ENCODE data around the gene OPN4. TPM values are rescaled to one million over a fixed set of nuclear protein-coding genes. Genes with fewer than 3 reads are reported as not detected.

The OPN4 gene
- total RNA-seq, 5 donors from 2014 or later (not counting 1 experiment from before 2014, with no cell fraction given): not detected

DNA sequence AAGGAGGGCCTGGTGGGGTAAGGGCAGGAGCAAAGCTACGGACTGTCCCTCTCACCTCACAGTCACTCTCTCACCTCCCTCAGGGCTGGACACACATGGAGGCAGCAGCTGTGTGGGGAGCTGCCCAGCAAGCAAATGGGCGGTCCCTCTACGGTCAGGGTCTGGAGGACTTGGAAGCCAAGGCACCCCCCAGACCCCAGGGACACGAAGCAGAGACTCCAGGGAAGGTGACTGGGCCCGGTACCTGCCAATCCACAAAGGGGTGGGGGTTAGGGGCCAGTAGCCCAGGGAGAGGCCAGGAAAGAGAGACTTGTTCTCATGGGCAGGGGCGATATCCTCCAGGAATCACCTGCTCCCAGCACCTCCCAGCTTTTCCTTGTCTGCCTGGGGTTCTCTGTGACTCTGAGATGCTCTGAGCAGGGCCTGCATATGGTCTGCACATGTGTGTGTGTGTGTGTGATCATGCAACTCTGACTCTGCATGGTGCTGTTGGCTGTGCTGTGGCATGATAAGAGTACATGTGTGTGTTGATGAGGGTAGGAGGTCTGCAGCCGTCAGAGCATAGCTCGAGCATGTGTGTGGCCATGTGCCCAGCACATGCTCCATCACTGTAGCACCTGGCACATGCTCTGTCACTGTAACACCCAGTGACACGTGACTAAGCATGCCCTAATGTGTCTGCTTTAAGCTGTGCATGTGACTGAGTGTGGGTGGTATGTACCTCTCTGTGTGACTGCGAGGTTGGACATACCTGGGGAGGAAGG, 9.4 kb downstream of the OPN4 start:
- Mint-ChIP-seq H3K27me3 (no peaks in the 10 kb centered on the region), H3K36me3 (no peaks in the 10 kb centered on the region), H3K4me1 (no peaks in the 10 kb centered on the region), H3K27ac (no peak overlapping the region), H3K4me3 (no peak overlapping the region), H3K9me3 (no peaks in the 10 kb centered on the region)
- Histone ChIP-seq H3K36me3 (ENCODE audit: control insufficient read depth in 2 of 2, extremely low read depth in 1 of 2, insufficient read depth in 1 of 2, low read length in 1 of 2) (no peaks in the 10 kb centered on the region), H3K9me3 (no peaks in the 10 kb centered on the region), H3K4me1 (ENCODE audit: control insufficient read depth in 1 of 2, extremely low read depth in 1 of 2, insufficient read depth in 2 of 2, low read length in 2 of 2) (no peaks in the 10 kb centered on the region), H3K27ac (ENCODE audit: low read length) (no peak overlapping the region), H3K27me3 (replicated peaks in 1 of 2; ENCODE audit: control insufficient read depth in 2 of 2, extremely low read depth in 1 of 2, insufficient read depth in 2 of 2, low read length in 1 of 2) (peaks cover 0 to 3% of the 10 kb centered on the region in 2 experiments), H3K4me3 (ENCODE audit: control insufficient read depth in 1 of 2, extremely low read depth in 1 of 2, low read length in 1 of 2) (no peak overlapping the region)
- DNase-seq: no peak
- CTCF ChIA-PET: no interaction called here
- WGBS (ENCODE audit: insufficient coverage): 100% methylated on average over 1 of the region's 10 CpGs
- POLR2A ChIA-PET: no interaction called here
- no peak for ATAC-seq (replicated peaks in 1 of 4)

DNA sequence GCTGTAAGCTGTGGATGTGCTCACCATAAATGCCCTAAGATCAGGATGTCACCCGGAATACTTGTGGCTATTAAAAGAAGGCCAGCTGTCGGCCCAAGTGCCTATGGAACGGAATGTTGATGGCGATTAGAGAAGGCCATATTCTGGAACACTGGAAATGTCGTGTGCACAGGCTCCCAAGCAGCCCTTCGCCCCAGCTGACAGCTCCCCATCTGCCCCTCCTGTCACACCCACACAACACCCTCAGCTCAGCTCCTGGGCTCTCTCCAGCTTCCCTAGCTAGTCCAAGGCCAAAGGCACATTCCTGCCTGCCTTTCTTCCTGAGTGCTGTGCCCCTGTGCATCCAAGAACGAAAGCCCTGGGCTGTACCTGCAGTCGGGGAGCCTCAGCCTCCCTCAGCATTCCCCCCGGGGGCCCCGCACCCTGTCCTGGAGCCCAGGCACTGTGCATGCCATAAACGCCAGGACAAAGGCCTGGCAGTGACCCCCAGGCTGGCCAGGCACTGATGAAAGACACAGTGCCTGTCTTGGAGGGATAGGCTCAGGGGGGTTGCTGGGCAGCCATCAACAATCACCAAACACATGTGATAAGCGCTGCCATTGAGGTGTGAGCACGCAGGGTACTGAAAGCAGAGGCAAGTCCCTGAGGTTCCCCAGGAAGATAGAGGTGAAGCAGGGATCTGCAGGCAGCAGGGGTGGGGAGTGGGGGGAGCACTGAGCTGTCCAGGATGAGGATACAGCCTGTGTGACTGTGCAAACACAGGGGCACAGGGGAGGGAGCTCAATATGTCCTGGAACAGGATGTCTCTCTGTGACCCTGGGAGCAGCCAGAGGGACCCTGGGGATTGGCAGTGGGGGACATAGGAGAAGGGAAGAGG, 10.2 kb downstream of the OPN4 start:
- Mint-ChIP-seq H3K27ac (no peak overlapping the region), H3K9me3 (no peaks in the 10 kb centered on the region), H3K27me3 (no peaks in the 10 kb centered on the region), H3K4me3 (no peak overlapping the region), H3K36me3 (no peaks in the 10 kb centered on the region), H3K4me1 (no peaks in the 10 kb centered on the region)
- ATAC-seq (replicated peaks in 1 of 4) (no peak), DNase-seq (no peak)
- ChIA-PET CTCF (no interaction called here), POLR2A (no interaction called here)
- WGBS (ENCODE audit: insufficient coverage): 84% methylated on average over 9 of the region's 13 CpGs
- Histone ChIP-seq H3K4me3 (ENCODE audit: control insufficient read depth in 1 of 2, extremely low read depth in 1 of 2, low read length in 1 of 2) (no peak overlapping the region), H3K27me3 (replicated peaks in 1 of 2; ENCODE audit: control insufficient read depth in 2 of 2, extremely low read depth in 1 of 2, insufficient read depth in 2 of 2, low read length in 1 of 2) (no peaks in the 10 kb centered on the region), H3K4me1 (ENCODE audit: control insufficient read depth in 1 of 2, extremely low read depth in 1 of 2, insufficient read depth in 2 of 2, low read length in 2 of 2) (no peaks in the 10 kb centered on the region), H3K27ac (ENCODE audit: low read length) (no peak overlapping the region), H3K9me3 (no peaks in the 10 kb centered on the region), H3K36me3 (ENCODE audit: control insufficient read depth in 2 of 2, extremely low read depth in 1 of 2, insufficient read depth in 1 of 2, low read length in 1 of 2) (no peaks in the 10 kb centered on the region)

DNA sequence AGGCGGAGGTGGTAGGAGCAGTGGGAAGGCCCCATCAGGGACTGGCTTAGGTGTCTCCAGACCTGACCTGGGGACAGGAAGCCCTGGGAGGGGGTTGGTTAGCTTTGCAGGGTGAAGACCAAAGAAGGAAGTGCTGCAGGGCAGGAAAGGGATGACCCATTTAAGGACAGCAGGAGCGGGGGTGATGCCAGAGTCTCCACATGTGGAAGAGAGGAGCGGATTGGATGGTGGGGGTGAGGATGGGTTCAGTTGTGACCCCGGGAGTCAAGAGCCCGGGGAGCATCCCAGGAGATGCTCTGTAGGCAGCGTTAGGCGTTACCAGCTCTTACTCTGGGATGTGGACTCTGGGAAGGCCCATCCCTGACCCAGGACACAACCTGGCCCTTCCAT, 10.9 kb downstream of the OPN4 start:
- no peaks in the 10 kb centered on the region for H3K4me1 ChIP-seq (ENCODE audit: control insufficient read depth in 1 of 2, extremely low read depth in 1 of 2, insufficient read depth in 2 of 2, low read length in 2 of 2)
- DNase-seq: no peak
- H3K4me1 Mint-ChIP-seq: no peaks in the 10 kb centered on the region
- no peak overlapping the region for H3K4me3 Mint-ChIP-seq
- no peak for ATAC-seq (replicated peaks in 1 of 4)
- no peak overlapping the region for H3K27ac Mint-ChIP-seq
- 62% methylated on average over 7 of the region's 7 CpGs for WGBS (ENCODE audit: insufficient coverage)
- H3K27me3 Mint-ChIP-seq: no peaks in the 10 kb centered on the region
- H3K36me3 ChIP-seq (ENCODE audit: control insufficient read depth in 2 of 2, extremely low read depth in 1 of 2, insufficient read depth in 1 of 2, low read length in 1 of 2): no peaks in the 10 kb centered on the region
- H3K27me3 ChIP-seq (replicated peaks in 1 of 2; ENCODE audit: control insufficient read depth in 2 of 2, extremely low read depth in 1 of 2, insufficient read depth in 2 of 2, low read length in 1 of 2): no peaks in the 10 kb centered on the region
- H3K9me3 ChIP-seq: no peaks in the 10 kb centered on the region
- POLR2A ChIA-PET: no interaction called here
- no peaks in the 10 kb centered on the region for H3K36me3 Mint-ChIP-seq
- CTCF ChIA-PET: no interaction called here
- no peak overlapping the region for H3K27ac ChIP-seq (ENCODE audit: low read length)
- H3K9me3 Mint-ChIP-seq: no peaks in the 10 kb centered on the region
- no peak overlapping the region for H3K4me3 ChIP-seq (ENCODE audit: control insufficient read depth in 1 of 2, extremely low read depth in 1 of 2, low read length in 1 of 2)

DNA sequence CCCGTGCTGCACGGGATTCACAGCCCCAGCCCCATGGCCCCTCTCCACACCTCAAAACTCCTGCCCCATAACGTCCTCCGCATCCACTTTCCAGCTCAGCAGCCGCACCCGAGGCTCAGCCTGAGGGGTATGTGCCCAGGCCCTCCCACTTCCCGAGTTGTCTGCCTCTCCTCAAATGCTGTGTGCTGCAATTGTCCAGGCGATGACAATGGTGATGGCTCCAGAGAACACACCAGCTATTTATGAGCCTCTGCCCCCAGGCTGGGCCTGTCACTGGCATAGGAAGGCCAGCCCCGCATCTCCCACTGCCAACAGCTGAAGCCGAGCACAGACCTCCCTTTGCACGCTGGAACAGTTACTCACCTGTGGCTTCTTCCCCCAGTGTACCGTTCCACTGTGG, 11.5 kb downstream of the OPN4 start:
- H3K36me3 ChIP-seq (ENCODE audit: control insufficient read depth in 2 of 2, extremely low read depth in 1 of 2, insufficient read depth in 1 of 2, low read length in 1 of 2): no peaks in the 10 kb centered on the region
- H3K4me3 Mint-ChIP-seq: no peak overlapping the region
- 82% methylated on average over 12 of the region's 12 CpGs for WGBS (ENCODE audit: insufficient coverage)
- POLR2A ChIA-PET: no interaction called here
- no peak overlapping the region for H3K27ac Mint-ChIP-seq
- H3K27me3 Mint-ChIP-seq: no peaks in the 10 kb centered on the region
- H3K27ac ChIP-seq (ENCODE audit: low read length): no peak overlapping the region
- CTCF ChIA-PET: no interaction called here
- ATAC-seq (replicated peaks in 1 of 4) (no peak), DNase-seq (no peak)
- no peaks in the 10 kb centered on the region for H3K27me3 ChIP-seq (replicated peaks in 1 of 2; ENCODE audit: control insufficient read depth in 2 of 2, extremely low read depth in 1 of 2, insufficient read depth in 2 of 2, low read length in 1 of 2)
- no peaks in the 10 kb centered on the region for H3K9me3 ChIP-seq
- no peaks in the 10 kb centered on the region for H3K36me3 Mint-ChIP-seq
- H3K4me1 Mint-ChIP-seq: no peaks in the 10 kb centered on the region
- no peaks in the 10 kb centered on the region for H3K4me1 ChIP-seq (ENCODE audit: control insufficient read depth in 1 of 2, extremely low read depth in 1 of 2, insufficient read depth in 2 of 2, low read length in 2 of 2)
- no peaks in the 10 kb centered on the region for H3K9me3 Mint-ChIP-seq
- H3K4me3 ChIP-seq (ENCODE audit: control insufficient read depth in 1 of 2, extremely low read depth in 1 of 2, low read length in 1 of 2): no peak overlapping the region

DNA sequence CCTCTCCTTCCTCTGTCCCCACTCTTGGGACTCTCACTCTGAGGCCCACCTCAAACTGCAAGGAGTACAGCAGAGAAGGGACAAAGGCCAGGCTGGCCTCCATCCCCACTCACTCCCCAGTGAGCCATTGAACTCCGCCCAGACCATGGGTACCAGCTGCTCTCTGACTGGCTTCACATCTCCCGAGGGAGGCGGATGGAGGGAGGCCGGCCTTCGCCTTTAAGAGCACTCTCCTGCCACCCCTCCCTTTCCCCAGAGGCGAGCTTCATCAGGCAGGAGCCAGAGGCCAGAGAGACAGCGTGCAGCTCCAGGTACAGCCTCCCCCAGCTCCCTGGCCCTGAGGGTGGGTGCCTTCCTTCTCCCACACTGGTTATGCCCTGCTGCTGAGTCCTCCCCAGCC, 12.2 kb downstream of the OPN4 start:
- 83% methylated on average over 5 of the region's 7 CpGs for WGBS (ENCODE audit: insufficient coverage)

DNA sequence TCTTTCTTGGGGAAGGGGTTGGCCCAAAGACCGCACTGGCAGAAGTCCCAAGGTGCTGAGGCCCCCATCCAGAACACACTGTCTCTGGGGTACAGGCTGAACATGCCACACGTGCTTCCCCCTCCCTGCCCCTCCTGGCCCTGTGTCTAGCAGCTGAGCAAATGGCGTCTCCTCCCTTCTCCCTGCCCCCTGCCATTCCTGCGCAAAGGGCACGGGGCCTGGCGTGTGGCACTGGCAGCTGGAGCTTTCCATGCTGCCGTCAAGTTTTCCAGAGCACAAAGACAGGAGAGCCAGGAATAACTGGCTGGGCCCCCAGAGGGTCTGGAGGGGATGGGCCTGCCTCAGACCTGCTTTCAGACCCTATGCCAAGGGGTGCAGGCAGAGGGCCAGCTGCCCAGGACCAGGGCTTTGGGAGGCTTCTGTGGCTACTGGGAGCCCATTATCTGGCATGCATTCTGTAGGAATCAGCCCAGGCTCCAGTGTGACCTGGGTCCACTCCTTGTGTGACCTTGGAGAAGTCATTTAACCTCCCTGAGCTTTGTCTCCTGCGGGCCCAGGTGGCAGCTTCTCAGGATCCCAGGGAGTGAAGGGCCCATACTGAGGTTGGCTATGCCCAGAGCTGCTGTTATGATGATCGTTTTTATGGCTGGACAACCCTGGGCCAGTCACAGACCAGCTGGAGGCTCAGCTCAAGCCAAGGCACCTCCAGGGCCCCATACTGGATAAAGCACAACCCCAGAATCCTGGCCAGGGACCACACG, 13.3 kb downstream of the OPN4 start:
- WGBS (ENCODE audit: insufficient coverage): 88% methylated on average over 9 of the region's 10 CpGs
- Histone ChIP-seq H3K4me3 (ENCODE audit: control insufficient read depth in 1 of 2, extremely low read depth in 1 of 2, low read length in 1 of 2) (no peak overlapping the region), H3K4me1 (ENCODE audit: control insufficient read depth in 1 of 2, extremely low read depth in 1 of 2, insufficient read depth in 2 of 2, low read length in 2 of 2) (no peaks in the 10 kb centered on the region), H3K36me3 (ENCODE audit: control insufficient read depth in 2 of 2, extremely low read depth in 1 of 2, insufficient read depth in 1 of 2, low read length in 1 of 2) (no peaks in the 10 kb centered on the region), H3K27ac (ENCODE audit: low read length) (no peak overlapping the region), H3K27me3 (replicated peaks in 1 of 2; ENCODE audit: control insufficient read depth in 2 of 2, extremely low read depth in 1 of 2, insufficient read depth in 2 of 2, low read length in 1 of 2) (peaks cover 0 to 3% of the 10 kb centered on the region in 2 experiments), H3K9me3 (no peaks in the 10 kb centered on the region)
- Mint-ChIP-seq H3K9me3 (no peaks in the 10 kb centered on the region), H3K4me3 (no peak overlapping the region), H3K36me3 (no peaks in the 10 kb centered on the region), H3K27ac (no peak overlapping the region), H3K4me1 (no peaks in the 10 kb centered on the region), H3K27me3 (no peaks in the 10 kb centered on the region)
- no peak for ATAC-seq (replicated peaks in 1 of 4)
- CTCF ChIA-PET: no interaction called here
- DNase-seq: no peak
- POLR2A ChIA-PET: interaction anchor here in 1 of 2 donors (0.7 kb wide), 1 partner anchor 26 kb away, joined by 3 read pairs; no protein-coding TSS in a partner anchor

More for the DNA sequence above, 12.2 kb downstream of the OPN4 start:
- Mint-ChIP-seq H3K9me3 (no peaks in the 10 kb centered on the region), H3K27me3 (no peaks in the 10 kb centered on the region), H3K36me3 (no peaks in the 10 kb centered on the region), H3K4me3 (no peak overlapping the region), H3K27ac (no peak overlapping the region), H3K4me1 (no peaks in the 10 kb centered on the region)
- Histone ChIP-seq H3K9me3 (no peaks in the 10 kb centered on the region), H3K27me3 (replicated peaks in 1 of 2; ENCODE audit: control insufficient read depth in 2 of 2, extremely low read depth in 1 of 2, insufficient read depth in 2 of 2, low read length in 1 of 2) (no peaks in the 10 kb centered on the region), H3K27ac (ENCODE audit: low read length) (no peak overlapping the region), H3K36me3 (ENCODE audit: control insufficient read depth in 2 of 2, extremely low read depth in 1 of 2, insufficient read depth in 1 of 2, low read length in 1 of 2) (no peaks in the 10 kb centered on the region), H3K4me3 (ENCODE audit: control insufficient read depth in 1 of 2, extremely low read depth in 1 of 2, low read length in 1 of 2) (no peak overlapping the region), H3K4me1 (ENCODE audit: control insufficient read depth in 1 of 2, extremely low read depth in 1 of 2, insufficient read depth in 2 of 2, low read length in 2 of 2) (no peaks in the 10 kb centered on the region)
- ATAC-seq (replicated peaks in 1 of 4): no peak
- CTCF ChIA-PET: no interaction called here
- POLR2A ChIA-PET: no interaction called here
- DNase-seq: no peak
